LHCN-M2 (cell line): ENCODE results near the gene SMARCA2. TPM values are rescaled to one million over a fixed set of nuclear protein-coding genes. Genes with fewer than 3 reads are reported as not detected.

Experiments
- DNase-seq: peaks from one replicate; pipeline ENCODE4 v3.0.0-alpha.2; 2012; ENCODE audit warnings: low read depth
- total RNA-seq: library from RNA; depleted of rRNA; stranded (reverse); fragments of >200 nt; gene quantifications from 2 replicates; pipeline ENCODE4 v1.2.3, GENCODE V29; 2014

The SMARCA2 gene
- total RNA-seq, 1 experiment from 2014 or later = 65.1 TPM

DNA sequence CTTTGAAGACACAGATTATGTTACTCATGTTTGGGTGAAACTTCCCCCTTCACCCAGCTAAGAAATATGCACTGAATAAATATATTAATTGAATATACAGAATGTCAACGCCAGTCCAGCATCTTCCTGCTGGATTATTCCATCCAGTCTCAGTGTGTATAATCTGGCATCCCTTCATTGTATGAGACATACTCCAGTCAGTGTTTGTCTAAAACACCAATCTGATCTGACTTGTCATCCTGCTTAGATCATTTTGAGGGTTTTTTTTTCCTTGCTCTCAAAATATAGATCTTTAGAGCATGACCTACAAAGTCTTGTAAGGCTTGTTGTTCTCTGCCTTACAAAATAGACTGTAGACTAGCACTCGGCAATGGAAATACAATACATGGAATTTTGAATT lies 195.1 kb downstream of the SMARCA2 start:
- DNase-seq = no peak

DNA sequence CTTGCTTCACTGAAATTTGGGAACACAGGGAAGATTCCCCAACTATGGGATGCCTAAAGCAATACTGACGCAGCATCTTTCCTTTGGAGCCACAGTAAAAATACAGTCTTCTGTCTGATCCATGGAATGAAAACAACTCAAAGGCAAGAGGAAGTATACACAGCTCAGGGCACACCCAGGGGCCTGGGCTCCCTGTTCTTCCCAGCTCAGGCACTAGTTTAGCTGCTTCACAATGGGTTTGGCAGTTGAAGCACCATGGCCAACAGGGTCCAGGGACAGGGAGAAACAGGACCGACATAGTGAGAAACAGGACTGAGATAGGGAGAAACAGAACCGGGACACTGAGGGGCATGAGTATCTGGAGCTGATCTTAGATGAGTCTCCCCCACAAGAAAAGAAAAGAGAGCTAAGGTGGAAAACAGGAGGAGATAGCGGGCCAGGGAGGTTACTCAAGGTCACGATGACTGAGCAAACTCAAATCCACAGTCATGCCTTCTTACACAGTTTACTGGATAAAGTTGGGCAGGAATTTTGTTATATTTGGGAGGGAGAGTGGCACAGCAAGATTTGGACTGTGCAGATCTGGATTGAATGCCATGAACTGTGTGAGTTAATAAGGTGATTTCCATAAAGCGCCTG lies 198.8 kb downstream of the SMARCA2 start:
- DNase-seq = no peak

DNA sequence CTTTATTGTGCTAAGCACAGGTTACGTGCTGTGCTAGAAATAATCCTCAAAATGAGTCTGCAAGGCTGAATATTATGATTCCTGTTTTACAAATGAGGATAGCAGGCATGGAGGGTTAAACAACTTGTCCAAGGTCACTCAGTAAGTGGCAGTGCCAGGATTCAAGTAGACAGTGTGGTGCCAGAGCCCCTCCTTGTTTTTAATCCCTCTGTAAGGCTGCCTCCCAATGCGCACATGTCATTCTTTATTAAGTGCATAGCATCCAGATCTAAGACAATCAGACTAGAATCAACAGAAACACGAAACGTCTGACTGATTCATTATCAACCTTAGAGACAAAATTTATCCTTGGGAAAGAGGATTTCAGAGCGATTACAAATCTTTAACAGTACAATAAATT lies 199.6 kb downstream of the SMARCA2 start:
- no peak for DNase-seq

DNA sequence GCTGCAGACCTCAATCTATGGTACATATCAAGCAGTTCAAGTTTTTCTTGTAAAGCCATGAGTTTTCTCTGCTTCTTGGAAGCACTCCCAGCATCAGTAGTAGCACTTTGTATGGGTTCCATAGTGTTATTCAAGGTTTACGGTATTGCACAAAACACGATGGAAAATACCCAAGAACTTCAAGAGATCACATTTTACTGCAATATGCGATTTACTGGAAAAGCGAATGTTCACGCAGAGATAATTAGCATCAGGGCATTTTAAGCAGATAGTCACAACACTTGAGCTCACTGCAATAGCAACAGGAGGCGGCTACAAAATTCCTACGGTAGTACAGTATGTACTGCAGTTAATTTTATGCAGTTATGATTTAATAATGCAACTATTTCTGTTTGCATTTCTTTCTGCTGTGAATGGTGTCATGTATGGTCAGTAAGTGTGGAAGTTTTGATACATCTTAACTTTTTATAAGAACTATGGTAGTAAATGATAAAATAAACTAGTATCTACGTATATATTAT lies 200.8 kb downstream of the SMARCA2 start:
- DNase-seq = no peak

DNA sequence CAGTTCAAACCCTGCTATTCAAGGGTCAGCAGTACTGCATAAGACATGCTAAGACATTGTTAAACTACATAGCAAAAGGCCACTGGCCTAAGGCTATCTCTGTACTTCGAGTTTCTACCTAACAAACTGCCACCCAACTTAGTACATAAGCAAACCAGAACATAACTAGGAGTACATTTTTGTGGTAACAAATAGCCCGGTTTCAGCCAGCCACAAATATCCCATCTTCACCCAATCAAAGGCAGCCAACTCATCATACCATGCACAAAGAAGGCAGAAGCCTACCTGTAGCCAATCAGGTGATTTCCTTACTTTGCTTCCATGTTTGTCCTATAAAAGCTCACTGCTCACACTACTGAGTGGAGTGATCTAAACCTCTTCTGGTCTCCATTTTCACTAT lies 201.4 kb downstream of the SMARCA2 start:
- DNase-seq = peak; percentile 52

DNA sequence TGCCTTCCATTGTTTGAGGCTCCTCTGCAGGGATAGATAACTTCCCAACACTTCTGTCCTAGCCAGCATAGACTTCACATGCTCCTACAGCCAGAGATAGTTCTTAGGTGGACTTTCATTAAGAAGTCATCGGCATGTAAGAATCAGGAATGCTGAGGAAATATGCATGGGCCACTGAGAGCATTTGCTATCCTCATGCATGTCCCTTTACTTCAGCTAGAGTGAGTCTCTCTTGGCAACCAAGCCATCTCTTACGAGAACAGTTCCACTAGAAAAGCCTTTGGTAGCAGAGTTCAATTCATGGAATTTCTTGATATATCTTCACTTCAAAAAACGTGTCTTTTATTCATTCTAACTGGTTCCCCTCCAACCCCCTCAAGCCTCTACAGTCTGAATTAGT lies 202.4 kb downstream of the SMARCA2 start:
- no peak for DNase-seq

DNA sequence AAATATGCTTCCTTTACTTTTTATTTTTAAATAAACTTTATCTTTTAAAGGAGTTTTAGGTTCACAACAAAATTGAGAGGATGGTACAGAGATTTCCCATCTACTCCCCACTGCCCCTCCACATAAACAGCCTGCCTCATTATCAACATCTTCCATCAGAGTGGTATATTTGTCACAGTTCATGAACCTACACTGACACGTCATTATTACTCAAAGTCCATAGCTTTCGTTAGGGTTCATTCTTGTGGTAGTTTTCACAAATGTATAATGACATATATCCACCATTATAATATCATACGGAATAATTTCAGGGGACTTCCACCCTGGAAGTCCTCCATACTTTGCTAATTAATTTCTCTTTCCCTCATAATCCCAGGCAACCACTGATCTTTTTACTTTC lies 204.9 kb downstream of the SMARCA2 start:
- DNase-seq = no peak

DNA sequence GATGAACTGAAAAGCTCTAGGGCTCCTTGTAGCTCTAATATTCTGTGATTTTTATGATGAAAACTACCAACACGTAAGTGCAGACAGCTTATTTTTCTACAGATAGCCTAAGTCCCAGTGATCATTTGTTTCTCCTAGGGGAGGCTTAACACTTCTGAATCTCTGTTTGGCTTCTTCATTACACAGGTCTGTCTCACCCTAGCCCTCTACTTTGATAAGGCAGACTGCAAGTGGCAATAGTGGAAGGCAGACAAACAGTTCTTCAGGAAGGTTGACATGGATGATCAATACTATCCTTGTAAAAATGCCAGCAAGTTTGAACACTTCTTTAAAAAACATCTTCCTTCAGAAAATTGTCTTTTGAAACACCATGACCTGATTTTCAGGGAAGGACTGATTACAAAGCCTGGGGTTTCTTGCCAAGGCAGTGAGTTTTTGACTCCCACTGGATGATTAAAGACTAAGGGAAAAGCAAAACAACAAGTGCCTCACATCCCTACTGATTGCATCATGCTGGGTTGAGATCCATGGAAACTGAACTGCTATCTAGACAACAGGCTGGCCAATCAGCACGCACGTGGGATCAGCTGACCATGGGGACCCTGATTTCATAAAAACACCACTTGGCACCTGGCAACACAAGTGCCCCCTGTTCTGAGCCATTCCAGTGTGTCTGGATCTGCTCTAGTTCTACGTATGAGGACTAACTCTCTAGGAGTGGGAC lies 212.2 kb downstream of the SMARCA2 start:
- no peak for DNase-seq

DNA sequence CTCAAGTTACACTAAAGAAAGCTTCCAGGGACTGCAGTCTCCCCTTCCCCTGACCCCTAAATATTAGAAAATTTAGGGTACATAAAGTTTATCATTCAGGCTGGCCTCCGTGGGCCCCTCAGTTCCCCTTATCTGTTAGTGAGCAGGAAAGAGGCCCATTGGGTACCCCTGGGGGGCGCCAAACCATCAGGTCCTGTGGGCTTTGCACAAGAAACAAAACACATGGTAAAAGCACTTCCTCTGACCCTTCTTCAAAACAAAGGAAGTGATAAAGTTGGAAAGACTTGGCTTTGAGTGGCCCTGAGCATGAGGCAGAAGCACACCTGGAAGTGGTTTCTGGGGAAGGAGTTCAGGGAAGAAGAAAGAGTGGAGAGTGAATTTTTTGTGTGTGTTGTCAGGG lies 213.0 kb downstream of the SMARCA2 start:
- DNase-seq = peak; percentile 26

DNA sequence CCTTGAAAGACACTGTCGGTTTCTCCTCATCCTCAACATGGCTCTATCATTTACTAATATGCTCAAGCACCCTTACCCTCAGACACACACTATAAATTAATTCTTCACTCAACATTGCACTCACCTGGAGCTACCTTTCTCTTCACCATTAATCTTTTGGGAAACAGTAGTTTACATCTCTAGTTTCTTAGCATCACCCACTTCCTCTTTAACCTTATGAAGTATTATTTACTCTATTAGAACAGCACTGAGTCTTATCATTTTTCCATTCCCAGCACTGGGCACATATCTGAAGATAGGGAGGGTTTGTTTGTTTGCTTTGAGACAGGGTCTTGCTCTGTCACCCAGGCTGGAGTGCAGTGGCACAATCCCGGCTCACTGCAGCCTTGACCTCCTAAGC lies 213.5 kb downstream of the SMARCA2 start:
- no peak for DNase-seq

DNA sequence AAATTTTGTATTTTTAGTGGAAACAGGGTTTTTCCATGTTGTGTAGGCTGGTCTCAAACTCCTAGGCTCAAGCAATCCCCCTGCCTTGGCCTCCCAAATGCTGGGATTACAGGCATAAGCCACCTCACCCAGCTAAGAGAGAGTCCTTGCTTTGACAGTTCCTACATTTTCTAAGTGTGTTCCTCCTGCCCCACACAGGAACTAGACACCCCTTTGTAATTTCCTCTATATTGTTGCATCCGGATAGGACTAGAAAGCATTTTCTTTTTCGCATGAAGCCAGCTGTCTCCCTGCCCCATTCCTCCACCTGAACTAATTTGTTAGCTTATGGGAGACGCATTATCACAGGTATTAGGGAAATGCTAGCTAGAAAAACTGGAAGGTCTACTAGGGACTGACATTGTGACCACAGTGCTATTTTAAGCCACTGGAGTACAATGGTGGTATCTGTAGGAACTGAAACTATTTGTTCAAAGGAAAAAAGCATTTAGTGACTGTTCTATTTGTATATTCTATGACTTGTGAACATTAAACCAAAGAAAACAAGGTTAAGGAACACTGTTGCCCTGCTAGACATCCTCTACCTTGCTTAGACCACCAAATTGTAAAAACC lies 214.1 kb downstream of the SMARCA2 start:
- no peak for DNase-seq

DNA sequence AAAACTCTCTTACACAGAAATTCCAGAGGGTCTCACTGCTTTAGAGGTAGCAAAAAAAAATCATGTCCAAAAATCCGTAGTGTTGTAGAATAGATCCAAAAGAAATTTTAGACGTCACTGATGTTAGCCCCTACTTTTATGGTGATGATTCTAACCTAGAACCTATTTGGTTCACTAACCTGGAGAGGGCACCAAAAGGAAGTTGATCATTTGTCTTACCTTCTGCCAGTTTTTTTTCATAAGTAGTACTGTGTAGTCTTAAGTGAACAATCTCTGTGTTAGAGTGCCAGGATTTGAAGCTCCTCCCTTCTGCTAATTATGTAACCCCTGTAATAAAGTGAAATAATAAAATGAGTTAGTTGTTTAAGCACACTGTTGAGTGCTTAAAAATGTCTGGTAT lies 215.2 kb downstream of the SMARCA2 start:
- DNase-seq = no peak

DNA sequence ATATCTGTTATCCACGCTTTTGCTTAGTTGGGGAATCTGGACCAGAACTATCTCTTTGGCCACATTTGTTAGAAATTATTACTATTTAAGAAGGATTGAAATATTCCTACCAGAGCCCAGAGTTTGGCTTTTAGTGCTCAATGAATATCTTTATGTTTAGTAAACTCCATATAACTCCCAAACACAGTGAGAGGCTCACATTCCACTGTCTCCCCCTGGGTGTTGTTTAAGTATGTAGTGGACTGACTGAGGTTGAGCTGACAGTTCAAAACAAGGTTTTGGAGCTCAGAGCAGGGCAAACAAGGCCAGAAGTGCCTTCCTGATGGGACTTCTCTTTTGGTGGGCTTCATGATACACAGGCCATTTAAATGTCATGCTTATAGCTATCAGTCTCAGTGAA lies 216.0 kb downstream of the SMARCA2 start:
- no peak for DNase-seq

DNA sequence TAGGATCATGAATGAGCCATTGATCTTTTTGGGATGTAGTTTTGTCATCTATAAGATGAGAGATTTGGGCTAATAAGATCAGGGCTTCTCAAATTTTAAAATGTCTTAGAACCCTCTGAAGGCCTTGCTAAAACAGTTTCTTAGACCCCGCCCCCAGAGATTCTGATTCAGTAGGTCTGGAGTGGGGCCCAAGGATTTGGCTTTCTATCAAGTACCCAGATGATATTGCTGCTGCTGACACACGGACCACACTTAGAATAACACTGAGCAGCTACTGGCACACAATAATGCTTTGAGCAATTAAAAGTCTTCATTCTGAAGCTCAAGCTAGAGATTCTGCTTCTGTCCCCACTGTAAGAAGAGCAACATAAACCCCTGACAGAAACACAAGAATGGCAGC lies 216.7 kb downstream of the SMARCA2 start:
- peak; percentile 57 for DNase-seq

DNA sequence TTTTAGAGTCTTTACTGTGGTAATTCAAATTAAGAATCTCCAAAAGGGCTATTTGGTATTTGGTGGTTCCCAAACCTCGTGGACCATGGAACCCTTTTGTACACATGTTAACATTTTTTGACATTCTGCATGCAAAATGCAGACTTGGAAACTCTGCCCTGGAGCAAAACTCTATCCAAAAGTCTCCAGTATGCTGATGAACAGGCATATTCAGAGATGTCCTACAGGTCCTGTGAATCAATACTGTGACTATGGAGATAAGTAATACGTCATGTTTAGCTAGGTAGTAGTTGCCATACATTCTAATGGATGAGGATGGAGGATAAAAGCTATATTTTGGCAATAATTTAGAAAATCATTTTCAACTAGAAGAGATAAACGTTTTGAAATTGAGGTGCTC lies 218.1 kb downstream of the SMARCA2 start:
- no peak for DNase-seq

DNA sequence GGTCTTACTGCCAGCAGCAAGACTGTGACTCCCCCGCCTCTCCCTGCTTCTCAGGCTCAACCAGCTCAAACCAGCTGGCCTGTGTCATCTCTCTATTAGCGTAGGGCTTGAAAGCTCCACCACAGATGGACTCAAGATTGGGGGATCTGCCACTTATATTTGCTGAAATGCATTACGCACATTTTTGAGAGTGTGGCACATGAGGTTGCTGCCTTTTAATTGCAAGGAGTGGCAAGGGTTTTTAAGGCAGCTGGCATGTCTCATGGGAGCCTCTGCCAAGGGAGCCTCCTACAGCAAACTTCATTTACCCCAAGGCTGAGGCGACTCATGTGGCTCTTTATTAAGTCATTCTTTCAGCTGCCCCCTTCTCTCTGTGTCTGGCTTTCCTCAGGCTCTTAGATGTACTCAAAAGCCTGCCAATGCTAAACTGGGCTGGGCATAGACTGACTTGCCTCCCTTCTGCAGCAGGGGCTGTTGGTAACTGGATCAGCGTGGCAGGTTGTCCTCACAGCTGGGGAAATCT lies 219.3 kb downstream of the SMARCA2 start:
- DNase-seq = peak; percentile 62

DNA sequence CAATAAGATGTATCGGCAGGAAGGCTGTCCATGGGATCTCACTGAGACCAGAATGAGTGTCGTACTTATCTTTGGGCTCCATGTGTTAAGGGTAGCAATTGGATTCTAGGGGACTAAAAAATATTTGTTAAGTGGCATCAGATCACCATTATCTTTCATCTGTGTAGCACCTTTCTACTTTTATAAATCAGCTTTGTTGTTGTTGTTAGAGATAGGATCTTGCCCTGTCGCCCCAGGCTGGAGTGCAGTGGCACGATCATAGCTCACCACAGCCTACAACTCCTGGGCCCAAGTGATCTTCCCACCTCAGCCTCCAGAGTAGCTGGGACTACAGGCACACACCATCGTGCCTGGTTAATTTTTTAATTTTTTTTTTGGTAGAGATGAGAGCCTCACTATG lies 220.5 kb downstream of the SMARCA2 start:
- no peak for DNase-seq

DNA sequence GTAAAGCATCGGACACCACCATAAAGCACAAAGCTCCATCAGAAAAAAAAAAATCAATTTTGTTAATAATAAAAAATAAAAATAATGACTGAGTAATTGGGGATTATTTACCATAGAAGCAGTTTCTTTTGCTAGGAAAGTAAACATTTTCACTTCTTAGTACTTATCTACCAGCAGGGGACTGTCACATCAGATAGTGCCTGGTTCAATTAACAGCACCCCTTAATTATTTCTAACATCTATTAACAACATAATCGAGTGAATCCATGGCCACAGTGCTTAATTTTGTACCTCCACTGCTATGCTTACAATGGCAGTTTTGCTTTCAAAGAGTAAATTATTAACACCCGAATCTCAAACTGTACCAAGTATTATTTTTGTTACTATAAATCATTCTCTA lies 221.7 kb downstream of the SMARCA2 start:
- no peak for DNase-seq

DNA sequence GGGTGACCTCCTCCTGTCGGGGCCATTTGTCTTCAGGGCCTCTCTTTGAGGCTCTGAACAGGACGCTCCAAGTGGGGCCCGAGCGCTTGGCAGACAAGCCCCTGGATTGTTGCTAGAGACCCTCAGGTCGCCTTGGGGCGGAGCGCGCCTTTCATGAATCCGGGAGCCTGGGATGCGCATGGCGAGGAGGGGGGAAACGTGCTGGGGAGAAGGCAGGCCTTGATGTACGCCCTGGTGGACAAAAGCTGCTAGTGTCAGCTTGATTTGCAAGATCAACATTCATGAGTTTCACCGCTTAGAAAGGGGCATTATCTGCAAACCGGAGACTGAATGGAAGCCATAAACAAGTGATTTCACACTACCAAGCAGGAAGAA lies 226.3 kb downstream of the SMARCA2 start:
- no peak for DNase-seq

DNA sequence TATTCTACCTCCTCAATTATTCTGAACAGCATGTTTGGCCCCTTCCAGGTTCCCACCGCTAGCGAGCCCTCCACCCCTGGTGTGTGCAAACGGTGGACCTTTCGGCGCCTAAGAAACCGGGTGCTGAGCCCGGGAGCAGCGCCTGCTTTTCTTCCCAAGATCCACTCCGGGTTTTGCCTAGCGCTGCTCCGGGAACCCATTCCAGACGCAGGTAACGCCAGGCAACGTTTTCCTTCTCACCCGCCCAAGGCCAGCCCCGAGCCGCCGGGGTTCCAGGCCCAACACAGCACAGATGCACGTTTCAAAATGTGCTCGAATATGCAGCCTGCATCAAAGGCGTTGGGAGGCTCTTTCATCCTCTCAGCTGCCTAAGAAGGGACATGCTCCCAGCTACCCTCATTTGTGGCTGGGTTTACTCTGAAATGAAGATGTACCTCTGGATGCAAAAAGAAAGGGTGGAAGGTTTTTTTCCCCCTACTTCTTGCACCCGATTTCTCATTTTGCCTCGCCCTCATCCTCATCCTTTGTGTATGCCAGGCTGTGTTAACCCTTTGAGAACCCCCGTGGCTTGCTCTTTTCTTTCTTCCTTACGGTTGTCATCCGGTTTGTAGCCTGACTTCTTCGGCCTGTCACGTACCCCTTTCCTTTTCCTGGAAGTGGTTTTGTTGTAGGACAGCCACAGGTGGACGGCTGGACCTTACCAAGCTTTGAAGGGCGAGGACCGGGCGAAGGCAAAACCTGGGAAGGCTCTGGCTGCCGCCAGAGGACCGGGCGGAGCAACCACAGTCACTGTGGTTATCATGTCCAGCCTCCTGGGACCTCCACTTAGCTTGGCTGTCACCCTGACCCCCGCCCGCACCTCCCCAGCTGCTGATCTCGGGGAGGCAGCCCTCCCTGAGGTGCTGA lies 226.9 kb downstream of the SMARCA2 start:
- DNase-seq = peak; percentile 81

DNA sequence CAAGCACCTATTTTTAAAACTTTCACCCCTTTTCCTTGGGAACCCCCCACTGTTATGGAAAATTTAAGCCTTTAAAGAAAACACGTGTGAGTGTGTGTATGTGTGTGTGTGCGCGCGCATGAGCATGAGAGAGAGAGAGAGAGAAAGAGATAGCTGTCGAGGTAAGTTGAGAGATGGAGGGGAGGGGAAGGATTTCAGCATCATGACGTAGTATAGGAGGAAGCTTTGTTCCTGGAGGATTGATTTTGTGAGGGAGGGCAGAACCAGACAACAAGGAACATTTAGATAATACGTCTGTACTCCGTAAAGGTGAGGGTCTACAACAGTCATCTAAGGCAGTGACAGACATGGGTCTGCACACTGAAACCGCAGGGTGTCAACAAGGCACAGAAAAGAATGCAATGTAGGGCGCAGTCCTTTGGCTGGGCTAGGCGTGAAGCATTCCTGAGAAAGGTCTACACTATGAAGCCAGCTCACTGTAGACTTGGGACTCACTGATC lies 227.7 kb downstream of the SMARCA2 start:
- no peak for DNase-seq
